Choroid plexus epithelial cell (primary cell): Measurements from ENCODE around the gene TPI1.

Source experiments
- DNase-seq: peaks from one replicate; pipeline ENCODE4 v3.0.0-alpha.2; 2010; ENCODE audit warnings: low read depth
- H3K4me3 ChIP-seq: 2 replicates; pipeline ENCODE4 v1.5.1; 2011; ENCODE audit warnings: low read depth, mild to moderate bottlenecking, control low read depth, low read length, moderate library complexity
- TF ChIP-seq, protein P1 (sequence below): conservative IDR thresholded peaks from 2 replicates; pipeline ENCODE4 v1.5.1; 2011; ENCODE audit warnings: low read depth, mild to moderate bottlenecking, control low read depth, inconsistent platforms, low read length, moderate library complexity

Gene TPI1

DNA sequence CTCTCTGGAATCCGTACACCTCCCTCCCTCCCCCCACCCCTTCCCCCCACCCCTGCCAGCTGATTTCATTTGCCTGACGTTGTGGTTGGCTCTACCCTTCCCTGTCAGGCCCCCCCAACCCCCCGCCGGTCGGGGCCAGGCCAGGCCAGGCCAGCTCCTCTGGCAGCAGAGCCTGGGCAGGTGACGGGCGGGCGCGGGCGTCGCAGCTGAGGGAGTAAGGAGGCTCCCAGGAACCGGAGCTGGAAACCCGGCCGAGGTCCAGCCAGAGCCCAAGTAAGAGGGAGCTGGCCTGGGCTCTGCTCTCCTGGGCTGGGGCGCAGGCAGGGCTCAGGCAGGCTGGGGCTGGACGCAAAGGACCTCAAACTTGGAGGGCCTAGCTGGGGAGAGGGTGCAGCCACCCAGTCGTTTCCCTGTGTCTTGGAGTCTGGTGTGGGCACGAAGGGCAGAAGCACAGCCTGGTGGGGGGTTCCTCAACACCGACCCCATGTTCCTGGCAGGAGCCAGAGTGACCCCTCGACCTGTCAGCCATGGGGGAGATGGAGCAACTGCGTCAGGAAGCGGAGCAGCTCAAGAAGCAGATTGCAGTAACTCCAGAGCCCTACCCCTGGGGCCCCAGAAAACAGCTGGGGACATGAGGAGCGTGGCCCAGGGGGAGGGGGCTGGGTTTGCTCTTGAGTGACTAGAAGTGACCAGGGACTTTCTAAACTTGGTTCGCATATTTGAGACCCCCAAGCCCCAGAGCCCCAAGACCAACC lies 26.4 kb upstream of the TPI1 start, which contains the start of gene GNB3:
Gene GNB3, plus strand, starts transcription at position 165 of the 755 bp plus-strand sequence. Its CDS starts 363 bp downstream, at position 528.
- TF ChIP-seq, protein P1, sequence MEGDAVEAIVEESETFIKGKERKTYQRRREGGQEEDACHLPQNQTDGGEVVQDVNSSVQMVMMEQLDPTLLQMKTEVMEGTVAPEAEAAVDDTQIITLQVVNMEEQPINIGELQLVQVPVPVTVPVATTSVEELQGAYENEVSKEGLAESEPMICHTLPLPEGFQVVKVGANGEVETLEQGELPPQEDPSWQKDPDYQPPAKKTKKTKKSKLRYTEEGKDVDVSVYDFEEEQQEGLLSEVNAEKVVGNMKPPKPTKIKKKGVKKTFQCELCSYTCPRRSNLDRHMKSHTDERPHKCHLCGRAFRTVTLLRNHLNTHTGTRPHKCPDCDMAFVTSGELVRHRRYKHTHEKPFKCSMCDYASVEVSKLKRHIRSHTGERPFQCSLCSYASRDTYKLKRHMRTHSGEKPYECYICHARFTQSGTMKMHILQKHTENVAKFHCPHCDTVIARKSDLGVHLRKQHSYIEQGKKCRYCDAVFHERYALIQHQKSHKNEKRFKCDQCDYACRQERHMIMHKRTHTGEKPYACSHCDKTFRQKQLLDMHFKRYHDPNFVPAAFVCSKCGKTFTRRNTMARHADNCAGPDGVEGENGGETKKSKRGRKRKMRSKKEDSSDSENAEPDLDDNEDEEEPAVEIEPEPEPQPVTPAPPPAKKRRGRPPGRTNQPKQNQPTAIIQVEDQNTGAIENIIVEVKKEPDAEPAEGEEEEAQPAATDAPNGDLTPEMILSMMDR = no peak
- no peak within 1 kb of the TSS for H3K4me3 ChIP-seq

DNA sequence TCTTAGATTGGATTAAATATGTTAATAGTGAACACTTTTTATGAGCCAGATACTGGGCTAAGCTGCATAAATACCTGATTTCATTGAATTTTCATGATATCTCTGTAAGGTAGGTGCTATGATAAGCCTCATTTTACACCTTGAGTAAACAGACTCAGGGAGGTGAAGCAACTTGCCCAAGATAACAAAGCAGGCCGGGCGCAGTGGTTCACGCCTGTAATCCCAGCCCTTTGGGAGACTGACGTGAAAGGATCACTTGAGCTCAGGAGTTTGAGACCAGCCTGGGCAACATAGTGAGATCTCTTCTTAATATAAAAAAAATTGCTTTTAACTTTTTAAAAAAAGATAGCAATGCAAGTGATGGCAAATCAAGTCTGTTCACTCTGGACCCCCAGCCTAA lies 25.3 kb upstream of the TPI1 start:
- no peak for DNase-seq
- no peak overlapping the region for H3K4me3 ChIP-seq
- TF ChIP-seq, protein P1 = no peak

More for the DNA sequence above, 26.4 kb upstream of the TPI1 start, which contains the start of gene GNB3:
- no peak for DNase-seq

DNA sequence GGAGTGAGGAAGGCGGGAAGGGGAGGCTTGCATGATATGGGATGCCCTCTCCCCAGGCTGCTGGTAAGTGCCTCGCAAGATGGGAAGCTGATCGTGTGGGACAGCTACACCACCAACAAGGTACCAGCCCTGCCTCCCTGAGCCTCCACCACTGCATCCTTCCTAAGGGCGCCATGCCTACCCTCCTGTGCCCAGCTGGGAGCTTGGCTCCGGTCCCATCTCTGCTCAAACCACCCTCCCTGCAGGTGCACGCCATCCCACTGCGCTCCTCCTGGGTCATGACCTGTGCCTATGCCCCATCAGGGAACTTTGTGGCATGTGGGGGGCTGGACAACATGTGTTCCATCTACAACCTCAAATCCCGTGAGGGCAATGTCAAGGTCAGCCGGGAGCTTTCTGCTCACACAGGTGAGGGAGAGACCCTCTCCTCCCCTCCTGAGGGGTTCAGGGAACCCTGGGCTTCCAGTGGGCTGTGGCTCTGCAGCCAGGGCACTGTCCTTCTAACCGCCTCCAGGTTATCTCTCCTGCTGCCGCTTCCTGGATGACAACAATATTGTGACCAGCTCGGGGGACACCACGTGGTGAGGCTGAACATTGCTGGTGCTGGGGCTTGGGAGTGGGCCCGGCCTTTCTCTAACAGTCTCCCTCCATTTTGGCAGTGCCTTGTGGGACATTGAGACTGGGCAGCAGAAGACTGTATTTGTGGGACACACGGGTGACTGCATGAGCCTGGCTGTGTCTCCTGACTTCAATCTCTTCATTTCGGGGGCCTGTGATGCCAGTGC lies 24.0 kb upstream of the TPI1 start:
- DNase-seq = no peak
- H3K4me3 ChIP-seq = no peak overlapping the region
- TF ChIP-seq, protein P1 = no peak

DNA sequence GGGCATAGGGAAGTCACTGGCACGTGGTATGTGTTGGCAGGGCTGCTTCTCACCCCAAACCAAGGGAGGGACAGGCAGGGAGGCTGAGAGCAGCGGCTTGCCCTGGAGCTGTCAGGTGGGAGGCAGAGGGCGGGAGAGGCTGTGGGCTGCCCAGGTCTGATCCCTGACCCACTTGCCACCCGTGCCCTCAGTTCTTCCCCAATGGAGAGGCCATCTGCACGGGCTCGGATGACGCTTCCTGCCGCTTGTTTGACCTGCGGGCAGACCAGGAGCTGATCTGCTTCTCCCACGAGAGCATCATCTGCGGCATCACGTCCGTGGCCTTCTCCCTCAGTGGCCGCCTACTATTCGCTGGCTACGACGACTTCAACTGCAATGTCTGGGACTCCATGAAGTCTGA lies 21.9 kb upstream of the TPI1 start:
- H3K4me3 ChIP-seq = no peak overlapping the region
- TF ChIP-seq, protein P1 = no peak
- no peak for DNase-seq

DNA sequence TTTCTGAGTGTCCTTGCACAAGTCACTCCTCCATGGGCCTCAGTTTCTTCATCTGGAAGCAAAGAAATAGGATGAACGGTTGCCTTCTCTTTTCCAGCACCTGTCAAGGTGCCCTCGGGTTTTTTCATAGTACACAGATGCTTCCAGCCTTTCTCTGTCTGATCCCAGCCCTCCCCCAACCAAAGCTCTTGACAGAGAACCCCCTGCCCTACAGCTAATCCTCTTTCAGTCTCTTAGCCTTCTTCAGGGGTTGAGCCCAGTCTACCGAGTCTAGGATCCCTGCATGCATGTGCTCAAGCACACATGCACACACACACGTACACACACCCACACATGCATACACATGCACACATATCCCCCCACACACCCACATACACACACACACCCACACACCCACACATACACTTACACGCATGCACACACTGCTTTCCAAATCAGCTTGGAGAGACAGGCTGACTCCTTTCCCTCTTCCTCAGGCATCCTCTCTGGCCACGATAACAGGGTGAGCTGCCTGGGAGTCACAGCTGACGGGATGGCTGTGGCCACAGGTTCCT lies 20.9 kb upstream of the TPI1 start:
- no peak for DNase-seq
- TF ChIP-seq, protein P1 = no peak
- no peak overlapping the region for H3K4me3 ChIP-seq

DNA sequence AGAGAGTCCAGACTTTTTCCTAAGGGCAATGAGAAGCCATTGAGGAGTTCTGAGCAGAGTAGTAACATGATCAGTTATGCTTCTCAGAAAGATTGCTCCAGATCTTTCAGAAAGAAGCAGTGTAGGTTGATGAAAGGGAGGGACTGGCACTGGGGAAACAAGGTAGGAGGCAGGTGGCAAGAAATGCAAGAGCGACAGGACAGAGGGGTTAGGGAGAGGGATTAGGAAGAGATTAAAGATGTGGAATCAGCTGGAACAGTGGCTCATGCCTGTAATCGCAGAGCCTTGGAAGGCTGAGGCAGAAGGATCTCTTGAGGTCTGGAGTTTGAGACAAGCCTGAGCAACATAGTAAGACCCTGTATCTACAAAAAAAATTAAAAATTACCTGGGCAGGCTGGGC lies 19.7 kb upstream of the TPI1 start:
- no peak for DNase-seq
- TF ChIP-seq, protein P1 = no peak
- no peak overlapping the region for H3K4me3 ChIP-seq
